ENCODE measurements around the gene STAT4.

Gene STAT4

GRCh38 chr2:191143791-191144190, 7.0 kb downstream of the STAT4 start:
- DNase-seq = no peak

- DNase-seq = no peak
These were observed 21.9 kb downstream of the STAT4 start for GRCh38 chr2:191128911-191129304.

- DNase-seq = no peak
These were observed 22.5 kb downstream of the STAT4 start for GRCh38 chr2:191128172-191128910.

DNA sequence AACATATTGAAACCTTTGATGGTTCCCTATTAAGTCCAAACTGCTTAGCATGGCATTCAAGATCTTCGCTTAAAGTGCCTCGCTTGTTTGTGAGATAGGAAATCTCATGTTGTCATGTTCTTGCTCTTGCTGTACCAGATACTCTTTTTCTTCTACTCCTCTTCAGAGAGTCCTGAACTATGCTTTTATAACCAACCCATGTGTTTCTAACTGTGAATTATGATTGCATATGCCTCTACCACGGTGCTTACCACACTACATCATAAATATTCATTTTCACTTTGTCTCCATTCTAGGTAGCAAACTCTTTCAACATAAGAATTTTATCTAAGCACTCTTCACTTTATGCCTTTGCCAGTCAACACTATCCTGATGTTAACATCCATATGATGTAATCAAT, 23.6 kb downstream of the STAT4 start:
- DNase-seq = no peak

DNA sequence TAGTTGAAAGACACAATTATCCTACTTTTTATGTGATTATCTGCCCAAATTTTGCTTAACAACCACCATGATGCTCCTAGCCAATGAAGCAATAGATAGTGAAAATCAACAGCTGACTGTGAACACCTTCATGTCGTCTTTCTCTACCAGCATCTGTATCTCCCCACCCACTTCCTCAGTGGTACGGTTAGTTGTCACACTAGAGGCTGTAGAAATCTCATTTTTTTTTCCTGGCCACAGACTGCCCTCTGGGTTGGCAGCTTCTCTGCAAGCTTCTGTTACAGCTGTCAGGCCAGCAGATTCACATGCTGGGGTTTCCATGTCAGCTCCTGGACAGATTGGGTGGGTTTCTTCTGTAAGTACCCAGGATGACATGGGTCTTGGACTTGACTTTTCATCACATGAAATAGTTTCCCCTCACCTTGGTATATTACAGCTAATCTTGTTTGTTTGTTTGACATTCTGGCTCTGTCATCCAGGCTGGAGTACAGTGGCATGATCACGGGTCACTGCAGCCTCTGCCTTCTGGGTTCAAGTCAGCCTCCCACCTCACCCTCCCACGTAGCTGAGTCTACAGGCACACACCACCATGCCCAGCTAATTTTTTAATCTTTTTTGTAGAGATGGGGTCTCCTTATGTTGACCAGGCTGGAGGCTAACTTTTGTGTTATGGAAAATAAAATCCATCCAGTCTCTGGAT, 24.3 kb downstream of the STAT4 start:
- no peak for DNase-seq

DNA sequence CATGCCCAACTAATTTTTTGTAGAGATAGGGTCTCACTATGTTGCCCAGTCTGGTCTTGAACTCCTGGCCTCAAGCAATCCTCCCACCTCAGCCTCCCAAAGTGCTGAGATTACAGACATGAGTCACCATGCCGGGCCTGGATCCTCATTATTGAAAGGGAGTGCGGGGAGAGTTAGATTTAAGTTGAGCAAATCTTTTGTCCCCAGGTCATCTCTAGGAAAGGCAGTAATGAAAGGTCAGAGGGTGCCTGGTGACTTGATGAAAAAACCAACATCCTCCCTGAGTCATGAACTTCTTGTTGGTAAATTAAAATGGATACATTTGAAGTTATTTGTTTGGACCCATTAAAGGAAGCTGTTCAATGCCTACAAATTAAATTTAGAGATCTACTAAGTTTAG, 25.1 kb downstream of the STAT4 start:
- no peak for DNase-seq

DNA sequence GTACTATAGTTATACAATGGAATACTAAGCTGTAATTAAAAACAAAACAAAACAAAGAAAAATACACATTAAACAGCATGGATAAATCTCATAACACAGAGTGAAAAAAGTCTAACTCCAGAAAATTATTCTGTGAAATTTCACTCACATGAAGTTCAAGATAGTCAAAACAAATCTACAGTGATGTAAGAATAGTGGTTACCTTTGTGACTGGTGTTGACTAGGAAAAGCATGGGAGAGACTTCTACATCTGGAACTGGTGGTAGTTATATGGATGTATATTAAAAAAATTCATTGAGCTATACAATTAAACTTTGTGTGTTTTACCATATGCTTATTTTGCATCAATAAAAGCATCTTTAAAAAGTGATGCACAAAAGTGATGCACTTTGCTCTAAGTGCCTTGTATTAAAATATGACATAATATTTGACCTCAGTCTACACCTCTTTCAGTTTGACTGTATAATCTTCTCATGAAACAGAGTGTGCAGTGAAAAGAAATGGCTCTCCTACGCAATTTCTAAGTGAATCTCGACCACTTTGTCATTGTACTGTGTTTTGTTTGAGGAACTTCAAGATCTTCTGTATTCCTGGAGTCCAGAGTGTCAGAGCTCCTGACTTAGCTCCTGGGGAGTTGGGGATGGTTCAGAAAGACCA, 28.0 kb downstream of the STAT4 start:
- no peak for DNase-seq

DNA sequence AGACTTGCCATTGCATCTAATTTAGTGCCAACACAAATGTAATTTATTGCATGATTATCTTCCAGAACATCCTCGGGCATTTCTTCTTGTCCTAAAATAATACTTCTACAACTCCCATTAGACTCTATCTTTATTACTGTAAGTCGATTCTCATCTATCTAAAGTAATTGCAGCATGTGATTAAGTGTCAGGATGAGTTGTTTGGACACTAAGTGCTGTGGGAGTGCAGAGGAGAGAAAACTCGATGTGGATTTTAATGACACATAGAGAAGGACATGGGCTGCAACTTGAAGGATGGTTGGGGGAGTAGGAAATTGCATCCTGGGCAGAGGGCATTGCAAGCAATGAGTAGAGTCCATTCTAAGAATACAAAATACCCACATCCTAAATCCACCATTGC, 33.5 kb downstream of the STAT4 start:
- no peak for DNase-seq

GRCh38 chr2:191115804-191116203, 35.0 kb downstream of the STAT4 start:
- no peak for DNase-seq

- DNase-seq = peak; percentile 57
These were observed 35.4 kb downstream of the STAT4 start for GRCh38 chr2:191115391-191115790.

DNA sequence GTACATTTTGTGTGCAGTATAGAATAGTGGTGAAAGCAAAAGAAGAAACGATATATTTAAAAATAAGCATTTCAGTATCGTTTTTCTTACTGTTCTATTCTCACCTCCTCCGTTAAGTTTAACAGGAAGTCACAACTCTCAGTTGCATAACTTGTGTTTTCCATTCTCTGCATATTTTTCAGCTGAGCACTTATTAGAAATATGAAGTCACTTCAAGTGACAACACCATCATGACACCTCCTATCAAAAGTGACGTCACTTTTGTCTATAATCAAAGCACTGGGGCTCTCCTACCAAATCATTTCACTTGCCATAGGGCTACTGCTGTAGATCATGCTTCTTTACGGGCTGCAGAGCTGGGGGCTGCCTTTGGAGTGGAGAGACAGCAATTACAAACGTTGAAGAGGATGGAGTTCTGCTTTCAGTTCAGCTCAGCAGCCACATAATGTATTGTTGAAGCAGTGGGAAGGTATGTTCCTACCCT, 36.3 kb downstream of the STAT4 start:
- no peak for DNase-seq

DNA sequence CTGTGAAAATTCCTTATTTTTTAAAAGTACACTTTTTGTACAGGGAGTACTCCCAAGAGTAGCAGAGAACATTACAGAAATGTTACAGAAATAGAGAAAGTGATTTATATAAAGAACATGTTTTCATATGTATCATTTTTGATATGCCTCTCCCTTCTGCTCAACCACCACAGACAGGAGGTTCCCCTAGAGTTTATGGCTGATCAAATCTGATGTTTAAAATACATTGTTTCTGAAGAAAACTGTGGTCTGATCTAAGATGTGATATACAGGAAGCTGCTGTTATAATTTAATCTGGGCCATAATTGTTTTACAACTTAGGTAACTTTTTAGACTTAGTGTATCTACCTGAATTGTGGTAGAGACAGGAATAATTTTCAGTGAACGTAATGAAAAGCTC, 37.0 kb downstream of the STAT4 start:
- no peak for DNase-seq

DNA sequence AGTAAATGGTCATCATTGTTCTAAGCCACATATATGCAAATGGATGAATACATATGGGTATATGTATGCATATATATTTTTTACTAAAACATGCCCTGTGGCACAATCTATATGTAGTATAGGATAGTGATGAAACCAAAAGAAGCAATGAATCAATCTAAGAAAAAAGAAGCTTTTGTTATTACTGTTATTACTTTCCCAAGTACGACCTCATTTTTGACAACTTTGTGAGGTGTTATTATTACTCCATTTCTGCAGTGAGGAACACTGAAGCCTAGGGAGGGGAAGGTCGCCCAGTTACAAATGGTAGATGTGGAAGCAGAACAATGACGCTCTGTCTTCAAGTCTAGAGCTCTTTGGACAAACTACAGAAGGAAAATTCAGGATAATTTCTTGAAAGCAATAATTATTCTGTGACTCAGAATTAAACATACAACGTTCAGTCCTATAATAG, 38.3 kb downstream of the STAT4 start:
- no peak for DNase-seq

DNA sequence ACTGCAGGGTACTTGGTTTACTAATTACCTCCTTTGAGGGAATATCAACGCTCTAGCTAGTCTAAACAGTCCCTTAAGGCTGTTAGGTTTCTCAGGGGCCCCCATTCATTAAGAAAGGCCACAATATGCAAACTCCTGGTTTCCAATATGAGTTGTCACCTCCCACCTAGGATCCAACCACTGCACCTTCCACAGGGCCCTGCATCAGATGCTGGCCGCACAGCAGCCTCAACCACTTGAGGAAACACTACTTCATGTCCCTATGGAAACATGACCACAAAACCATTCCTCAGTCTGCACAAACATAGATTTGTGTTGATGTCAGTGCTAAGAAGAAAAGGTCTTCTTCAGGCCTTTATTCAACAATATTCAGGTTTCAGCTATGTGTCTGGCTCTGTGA, 40.9 kb downstream of the STAT4 start:
- DNase-seq = no peak

DNA sequence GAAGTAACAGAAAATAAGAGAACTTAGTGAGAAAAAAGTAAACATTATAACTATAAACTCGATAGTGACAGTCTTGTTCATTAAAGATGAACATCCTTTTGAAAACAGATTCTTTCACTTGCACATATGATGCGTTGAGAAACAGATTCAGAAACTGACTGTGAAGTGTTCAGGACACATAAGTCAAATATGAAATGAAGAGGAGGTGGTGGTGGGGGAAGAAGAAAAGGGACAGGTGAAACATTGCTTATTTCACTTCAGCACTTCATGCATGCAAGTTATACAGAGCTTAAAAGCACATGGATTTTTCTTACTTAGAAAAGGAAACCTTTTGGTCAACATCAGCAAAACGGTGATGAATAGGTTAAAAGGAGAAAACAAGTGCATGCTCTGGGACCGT, 42.5 kb downstream of the STAT4 start:
- no peak for DNase-seq

DNA sequence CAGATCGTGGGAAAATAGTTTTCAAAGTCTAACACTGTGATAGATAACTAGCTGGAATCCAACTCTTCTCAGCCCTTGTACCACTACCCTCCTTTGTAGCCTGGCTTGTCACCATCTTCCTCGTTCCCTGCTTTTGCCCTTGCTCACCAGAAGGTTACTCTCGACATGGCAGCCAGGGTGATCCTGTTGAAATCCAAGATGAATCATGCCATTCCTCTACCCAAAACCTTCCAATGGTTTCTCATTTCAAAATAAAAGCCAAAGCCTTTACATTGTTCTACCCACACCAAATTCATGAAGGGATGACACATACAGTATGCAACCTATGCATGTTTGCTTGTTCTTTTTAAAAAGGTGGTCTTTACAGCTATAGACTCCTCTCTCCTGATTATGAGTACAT, 45.7 kb downstream of the STAT4 start:
- DNase-seq = no peak

DNA sequence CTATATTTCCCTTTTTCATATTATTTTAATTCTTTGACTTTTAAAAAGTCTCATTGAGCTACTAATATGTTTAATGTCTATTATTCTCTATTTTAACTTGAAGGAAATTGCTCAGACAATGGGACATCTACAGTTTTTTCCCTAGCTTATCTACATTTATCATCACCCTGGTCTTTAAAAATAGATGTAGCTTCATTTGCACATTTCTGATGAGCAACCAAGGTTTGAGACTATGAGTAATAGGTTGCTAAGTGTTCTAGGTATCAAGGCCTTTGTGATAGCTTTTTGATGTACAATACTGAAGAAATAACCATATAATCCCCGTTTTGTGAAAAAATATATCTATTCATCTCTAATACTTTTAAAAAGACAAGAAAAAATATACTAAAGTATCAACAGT, 47.0 kb downstream of the STAT4 start:
- no peak for DNase-seq

GRCh38 chr2:191100216-191100615, 50.6 kb downstream of the STAT4 start:
- DNase-seq = no peak

DNA sequence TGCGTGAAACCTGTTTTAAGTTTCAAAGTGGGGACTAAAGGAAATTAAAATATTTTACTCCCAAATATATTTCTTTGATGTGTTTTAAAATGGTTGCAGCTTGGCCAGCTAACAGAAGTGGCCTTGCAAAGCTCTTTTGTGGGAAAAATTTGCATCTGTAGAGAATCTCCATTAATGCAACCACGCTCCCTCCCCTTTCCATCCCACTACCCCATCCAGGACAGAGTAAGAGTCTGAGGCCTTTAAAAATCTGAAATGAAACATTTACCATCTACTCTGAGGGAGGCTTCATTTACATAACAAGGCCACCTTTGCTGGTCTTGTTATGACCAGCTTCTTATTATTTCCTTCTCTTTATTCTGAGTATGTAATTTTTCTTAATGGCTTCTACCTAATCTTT, 63.5 kb downstream of the STAT4 start:
- DNase-seq = no peak

DNA sequence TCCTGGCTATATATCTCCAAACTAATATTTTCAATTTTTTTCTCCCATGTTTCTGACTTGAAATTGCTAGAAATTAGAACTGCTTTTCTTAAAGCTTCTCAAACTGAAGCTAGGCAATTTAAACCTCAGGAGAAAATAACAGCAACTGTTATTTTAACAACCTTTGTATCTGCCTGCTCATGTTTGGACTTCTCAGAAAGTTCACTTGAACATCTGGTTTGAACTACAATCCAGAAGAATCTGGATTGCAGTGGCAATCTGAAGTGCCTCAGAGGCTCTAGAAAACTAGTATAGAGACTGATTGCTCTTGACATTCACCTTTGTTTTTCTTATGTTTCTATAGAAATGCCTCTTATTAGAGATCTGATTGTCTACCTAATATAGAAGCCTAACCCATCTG, 64.1 kb downstream of the STAT4 start:
- no peak for DNase-seq

GRCh38 chr2:191083540-191083939, 67.3 kb downstream of the STAT4 start:
- no peak for DNase-seq

DNA sequence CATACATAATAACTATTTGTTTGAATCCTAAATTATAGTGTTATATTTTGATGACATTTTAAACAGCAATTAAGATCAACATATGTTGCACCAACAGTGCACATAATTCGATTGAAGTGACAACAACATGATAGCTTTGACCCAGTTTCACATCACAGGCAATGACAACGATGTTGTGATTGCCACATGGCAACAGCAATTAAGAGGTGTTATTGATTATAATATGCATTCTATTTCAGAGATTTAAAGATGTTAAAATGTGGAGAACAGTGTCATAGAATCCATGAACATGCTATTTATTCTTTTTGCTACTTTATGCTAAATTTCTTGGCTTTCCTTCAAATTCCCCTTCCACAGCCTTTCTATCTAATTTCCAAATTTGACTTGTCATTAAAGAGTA, 68.5 kb downstream of the STAT4 start:
- DNase-seq = no peak

DNA sequence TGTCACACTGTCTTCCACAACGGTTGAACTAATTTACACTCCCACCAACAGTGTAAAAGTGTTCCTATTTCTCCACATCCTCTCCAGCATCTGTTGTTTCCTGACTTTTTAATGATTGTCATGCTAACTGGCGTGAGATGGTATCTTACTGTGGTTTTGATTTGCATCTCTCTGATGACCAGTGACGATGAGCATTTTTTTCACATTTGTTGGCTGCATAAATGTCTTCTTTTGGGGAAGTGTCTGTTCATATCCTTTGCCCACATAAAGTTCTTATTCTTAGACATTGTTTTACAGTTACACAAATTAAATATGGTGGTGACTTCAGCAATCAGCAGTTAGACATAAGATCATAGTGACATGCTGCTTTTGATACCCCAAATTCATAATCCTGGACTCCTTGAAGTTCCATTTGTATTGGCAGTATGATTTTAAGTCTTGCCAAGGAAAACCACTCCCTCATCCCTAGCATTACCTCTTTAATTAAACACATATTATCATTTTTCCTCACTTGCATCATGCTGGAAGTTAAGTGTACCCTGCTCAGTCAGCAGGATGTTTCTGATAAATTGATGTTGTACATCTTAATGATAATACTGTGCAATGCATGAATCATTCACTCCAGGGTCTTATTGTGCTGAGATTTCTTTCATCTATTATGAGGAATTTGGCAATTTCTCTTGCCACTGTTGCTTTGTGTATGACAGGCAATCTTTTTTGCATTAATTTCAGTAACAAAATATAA, 69.2 kb downstream of the STAT4 start:
- no peak for DNase-seq
